HG03442 (cell line): ENCODE data around the gene DNAJA4.

Experiments
- ATAC-seq: cut with Tn5 transposase; IDR thresholded peaks from one replicate; pipeline ENCODE4 v1.9.1; 2021; ENCODE audit warnings: mild to moderate bottlenecking, moderate library complexity; ENCODE audit not compliant: unreplicated experiment

DNAJA4 gene

DNA sequence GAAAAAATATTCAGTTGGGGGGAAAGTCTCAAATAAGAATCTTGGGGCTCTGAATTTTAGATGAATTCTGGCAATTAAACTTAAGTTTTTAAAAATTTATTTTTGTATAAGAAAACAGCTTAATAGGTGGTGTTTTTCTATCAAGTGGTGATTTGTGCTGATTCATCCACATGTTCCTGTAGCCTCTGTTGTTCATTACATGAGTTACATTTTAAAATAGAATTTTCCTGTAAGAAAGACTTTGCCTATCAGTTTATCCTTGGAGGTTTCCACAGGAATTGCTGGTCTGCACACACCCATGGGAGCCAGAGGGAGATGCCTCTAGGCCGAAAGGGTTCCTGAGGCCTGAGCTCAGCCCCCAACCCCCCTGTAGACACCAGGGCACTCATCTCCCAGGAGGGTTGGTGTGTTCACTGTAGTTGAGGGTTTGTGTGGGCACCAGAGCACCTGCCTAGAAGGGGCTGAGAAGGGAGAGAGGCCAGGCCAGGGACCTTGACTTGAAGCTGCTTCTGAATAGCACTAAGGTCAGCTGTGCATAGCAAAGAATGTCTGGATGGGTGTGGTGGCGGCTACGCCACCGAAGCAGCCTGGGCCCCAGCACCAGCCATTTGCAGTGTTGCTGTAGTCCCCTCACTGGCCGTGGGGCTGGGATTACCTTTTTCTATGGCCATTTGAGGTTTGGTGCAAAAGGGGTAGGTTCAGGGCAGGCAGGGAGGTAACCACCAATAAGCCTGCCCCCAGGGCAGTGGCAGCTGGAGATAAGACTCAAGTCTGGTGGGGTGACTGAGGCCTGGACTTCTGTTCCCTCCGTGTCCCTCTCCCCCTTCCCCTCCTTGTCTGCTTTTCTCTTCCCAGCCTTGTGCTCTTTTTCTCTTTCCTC lies 11.9 kb downstream of the DNAJA4 start:
- ATAC-seq = no peak

- ATAC-seq = no peak
Observed at GRCh38 chr15:78280319-78281072, 16.1 kb downstream of the DNAJA4 start.

DNA sequence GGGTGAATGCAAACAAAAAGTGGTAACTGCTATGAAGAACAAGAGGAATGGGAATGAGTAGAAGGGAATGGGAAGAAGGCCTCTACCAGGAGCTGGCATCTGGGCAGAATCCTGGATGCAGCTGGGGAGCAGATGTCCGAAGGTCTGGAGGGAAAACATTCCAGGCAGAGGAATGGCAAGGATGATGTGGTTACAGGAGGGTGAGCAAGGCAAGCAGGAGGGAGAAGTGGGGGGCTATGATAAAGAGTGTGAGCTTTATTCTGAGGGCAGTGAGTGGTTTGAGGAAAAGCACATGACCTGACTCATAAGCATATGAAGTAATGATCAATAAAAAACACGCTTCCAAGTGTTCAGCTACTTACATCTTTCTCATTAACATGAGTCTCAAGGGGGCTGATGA lies 18.0 kb downstream of the DNAJA4 start:
- no peak for ATAC-seq

DNA sequence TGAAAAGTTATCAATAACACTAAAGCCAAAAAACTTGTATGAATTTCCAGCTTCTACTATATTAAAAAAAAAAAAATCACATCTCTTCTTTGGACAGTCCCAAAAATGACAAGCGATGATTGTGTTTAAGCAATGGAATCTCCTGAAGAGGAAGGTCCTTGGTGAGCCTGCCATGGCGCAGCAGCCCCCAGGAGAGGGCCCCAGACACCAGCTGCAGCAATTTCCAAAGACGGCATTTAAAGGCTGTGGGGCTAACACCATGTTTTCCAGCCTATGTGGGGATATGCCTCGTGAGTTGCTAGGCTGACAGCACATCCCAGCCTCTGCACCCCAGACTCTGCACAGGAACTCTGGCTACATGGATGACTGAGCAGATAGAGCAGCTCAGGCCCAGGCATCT lies 20.4 kb downstream of the DNAJA4 start:
- no peak for ATAC-seq

DNA sequence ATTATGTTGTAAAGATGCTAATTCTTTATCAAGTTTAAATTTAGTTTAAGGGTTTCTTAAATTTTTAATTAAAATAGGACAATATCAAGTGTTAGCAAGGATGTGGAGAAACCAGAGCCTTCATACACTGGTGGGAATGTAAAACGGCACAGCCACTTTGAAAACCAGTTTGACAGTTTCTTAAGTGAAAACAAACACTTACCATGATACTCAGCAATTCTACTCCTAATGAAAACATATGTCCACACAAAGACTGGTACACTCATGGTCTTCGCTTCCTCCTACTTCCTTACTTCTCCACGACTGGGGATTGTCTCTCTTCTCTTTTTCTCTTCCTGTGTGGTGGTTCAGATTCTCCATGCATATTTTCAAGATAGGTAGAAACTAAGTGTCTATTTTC lies 25.9 kb downstream of the DNAJA4 start:
- ATAC-seq = no peak

- no peak for ATAC-seq
Observed at GRCh38 chr15:78291052-78291451, 26.7 kb downstream of the DNAJA4 start.

- ATAC-seq = no peak
Observed at GRCh38 chr15:78291698-78292097, 27.3 kb downstream of the DNAJA4 start.

- no peak for ATAC-seq
Observed at GRCh38 chr15:78292219-78292618, 27.9 kb downstream of the DNAJA4 start.

- ATAC-seq = peak; percentile 78
Observed at GRCh38 chr15:78299101-78299930, 35.0 kb downstream of the DNAJA4 start, which contains the start of gene SKIC8. TSS of gene SKIC8 (minus strand) at chr15:78299609. CDS start at chr15:78295686, 3,923 bp downstream.

GRCh38 chr15:78301326-78301725 lies 37.0 kb downstream of the DNAJA4 start:
- no peak for ATAC-seq

DNA sequence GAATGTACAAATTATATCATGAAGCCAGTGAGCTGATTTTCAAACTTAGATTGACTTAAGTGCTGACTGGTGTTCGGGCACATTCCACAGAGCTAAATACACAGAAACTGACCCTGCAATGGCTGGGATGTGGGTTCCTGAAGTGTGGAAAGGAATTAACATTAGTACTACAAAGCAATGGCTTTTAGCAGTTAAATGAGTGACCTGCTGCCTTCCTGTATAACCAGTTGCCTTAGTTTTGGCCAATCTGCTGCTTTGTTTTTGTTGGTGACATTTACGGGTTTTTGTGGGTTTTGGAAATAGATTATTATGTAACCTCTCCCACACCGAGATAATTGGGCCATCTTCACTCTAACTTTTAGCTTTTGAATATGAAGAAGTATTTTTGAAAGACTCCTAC lies 37.5 kb downstream of the DNAJA4 start:
- ATAC-seq = no peak

GRCh38 chr15:78302579-78303312 lies 38.4 kb downstream of the DNAJA4 start:
- ATAC-seq = no peak

DNA sequence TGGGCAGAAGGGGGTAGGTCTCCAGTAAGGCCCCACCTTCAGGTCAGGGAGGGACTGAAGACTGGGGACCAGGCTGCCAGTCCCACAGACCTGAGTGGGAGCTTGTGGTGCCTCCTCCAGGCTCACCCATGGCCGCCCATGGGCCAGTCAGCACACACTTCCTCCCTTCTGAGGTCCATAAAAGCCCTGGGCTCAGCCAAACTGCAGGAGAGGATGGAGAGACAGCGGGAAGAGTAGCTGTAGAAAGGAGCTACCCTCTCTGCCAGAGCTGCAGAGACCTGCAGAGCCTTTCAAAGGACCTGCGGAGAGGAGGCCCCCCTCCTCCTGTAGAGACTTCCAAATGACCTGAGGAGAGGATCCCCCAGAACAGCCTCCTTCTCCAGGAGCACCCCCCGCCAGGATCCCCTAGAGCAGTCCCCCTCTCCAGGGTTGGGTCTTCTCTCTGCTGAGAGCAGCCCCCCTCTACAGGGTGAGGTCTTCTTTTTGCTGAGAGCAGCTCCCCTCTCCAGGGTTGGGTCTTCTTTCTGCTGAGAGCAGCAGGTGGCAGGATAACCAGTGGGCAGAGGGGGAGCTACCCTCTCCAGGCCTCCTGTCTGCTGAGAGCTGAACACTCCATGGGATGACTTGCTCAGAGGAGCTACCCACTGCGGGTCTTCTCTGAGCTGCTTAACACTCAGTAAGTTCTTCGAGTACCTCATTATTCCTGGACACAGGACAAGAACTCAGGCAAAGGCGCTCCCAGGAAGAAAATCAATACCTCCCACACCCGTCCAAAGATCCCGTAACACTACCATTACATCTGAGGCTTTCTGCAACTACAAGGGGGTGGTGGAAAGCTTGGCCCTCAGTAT lies 40.1 kb downstream of the DNAJA4 start:
- no peak for ATAC-seq

GRCh38 chr15:78306176-78306774 lies 41.9 kb downstream of the DNAJA4 start:
- no peak for ATAC-seq

- no peak for ATAC-seq
Observed at GRCh38 chr15:78307976-78308375, 43.6 kb downstream of the DNAJA4 start.

DNA sequence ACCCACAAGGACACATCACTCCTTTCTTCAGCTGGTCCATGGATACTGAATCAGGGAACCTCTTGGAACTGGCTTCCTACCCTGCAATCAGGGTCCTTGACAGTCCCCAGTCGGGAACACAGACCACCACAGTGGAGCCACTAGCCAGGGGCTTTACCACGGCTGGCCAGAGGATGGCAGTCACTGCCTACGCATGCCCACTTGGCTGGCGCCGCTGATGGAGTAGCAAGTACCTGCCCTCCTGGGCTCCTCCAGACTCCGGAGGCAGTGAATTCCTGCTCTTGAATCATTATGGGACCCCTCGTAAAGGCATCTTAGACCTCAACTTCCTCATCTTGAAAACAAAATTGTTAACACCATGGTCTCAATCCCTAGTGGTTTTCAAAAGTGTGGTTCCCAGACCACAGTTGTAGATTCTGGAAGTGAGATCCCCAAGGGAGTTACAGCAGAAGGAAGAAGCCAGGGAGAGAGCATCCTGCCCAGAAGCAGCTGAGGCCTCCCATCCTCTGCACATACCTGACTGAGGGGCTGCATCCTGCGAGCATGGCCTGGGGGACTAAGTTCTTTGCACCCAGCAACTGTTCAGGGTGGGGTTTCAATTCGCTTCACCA lies 44.2 kb downstream of the DNAJA4 start:
- no peak for ATAC-seq

DNA sequence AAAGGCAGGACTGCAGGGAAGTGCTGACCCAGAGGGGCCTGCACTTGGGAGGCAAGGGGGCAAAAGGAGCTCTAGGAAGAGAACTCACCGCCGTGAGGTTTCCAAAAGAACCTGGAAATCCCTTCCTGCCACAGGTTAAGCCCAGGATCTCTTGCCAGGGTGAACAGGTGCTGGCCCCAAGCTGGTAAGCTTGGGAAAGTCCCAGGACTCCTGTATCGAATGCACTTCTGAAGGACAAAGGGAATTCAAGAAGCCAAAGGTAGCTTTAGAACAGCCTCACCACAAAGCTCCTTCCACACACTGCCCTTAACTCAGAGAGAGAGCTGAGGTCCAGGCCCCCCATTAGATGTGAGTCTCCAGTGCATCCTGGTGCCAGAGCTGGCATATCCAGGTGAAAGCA lies 46.9 kb downstream of the DNAJA4 start:
- no peak for ATAC-seq

GRCh38 chr15:78312536-78312935 lies 48.2 kb downstream of the DNAJA4 start:
- ATAC-seq = no peak

DNA sequence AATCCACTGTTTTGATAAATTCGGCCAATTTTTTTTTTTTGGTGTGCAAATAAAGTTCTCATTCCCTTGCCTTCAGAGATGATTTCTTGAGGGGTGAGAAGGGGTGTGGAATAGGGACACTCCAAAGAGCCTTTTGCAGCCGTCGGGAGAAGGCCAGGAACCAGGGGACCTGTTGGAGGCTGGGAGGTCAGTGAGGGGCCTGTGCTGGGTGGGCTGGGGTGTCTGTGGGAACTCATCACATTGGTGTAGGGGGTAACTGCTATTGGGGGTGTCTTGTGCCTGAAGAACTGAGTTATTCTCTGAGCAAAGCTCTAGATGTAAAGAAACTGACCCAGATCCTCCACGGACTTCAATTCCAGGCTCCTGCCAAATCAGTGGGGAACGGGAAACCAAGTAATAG lies 48.6 kb downstream of the DNAJA4 start:
- no peak for ATAC-seq
